Neural cell (in vitro differentiated cells): ENCODE measurements around the gene TBATA.

Experiments
- CTCF ChIP-seq: fragments of 450-650 bp; IDR thresholded peaks from 2 replicates; pipeline ENCODE4 v1.5.1; 2014; ENCODE audit warnings: antibody characterized with exemption, mild to moderate bottlenecking, moderate library complexity; ENCODE audit not compliant: poor library complexity, severe bottlenecking
- EP300 ChIP-seq: fragments of 450-650 bp; conservative IDR thresholded peaks from 2 replicates; pipeline ENCODE4 v1.6.1; 2014; ENCODE audit warnings: antibody characterized with exemption, mild to moderate bottlenecking, moderate library complexity; ENCODE audit not compliant: poor library complexity, severe bottlenecking
- EZH2 ChIP-seq: fragments of 200-600, 300-800 bp; shearing (Covaris generic), sonication (generic); IDR thresholded peaks from 2 replicates; pipeline ENCODE4 v1.6.1; 2014; ENCODE audit warnings: antibody characterized with exemption, low read length, borderline replicate concordance, mild to moderate bottlenecking; ENCODE audit not compliant: insufficient read depth, poor library complexity, severe bottlenecking
- MXI1 ChIP-seq: fragments of 450-650 bp; conservative IDR thresholded peaks from 2 replicates; pipeline ENCODE4 v1.6.1; 2014; ENCODE audit warnings: antibody characterized with exemption, mild to moderate bottlenecking; ENCODE audit not compliant: poor library complexity, severe bottlenecking
- POLR2AphosphoS5 ChIP-seq: IDR thresholded peaks from 2 replicates; pipeline ENCODE4 v1.6.1; 2012
- RAD21 ChIP-seq: fragments of 450-650 bp; conservative IDR thresholded peaks from 2 replicates; pipeline ENCODE4 v1.6.1; 2014; ENCODE audit warnings: antibody characterized with exemption, mild to moderate bottlenecking, moderate library complexity
- REST ChIP-seq: IDR thresholded peaks from 2 replicates; pipeline ENCODE4 v1.6.1; 2012; ENCODE audit warnings: borderline replicate concordance
- SMC3 ChIP-seq: fragments of 450-650 bp; conservative IDR thresholded peaks from 2 replicates; pipeline ENCODE4 v1.6.1; 2014; ENCODE audit warnings: antibody characterized with exemption, mild to moderate bottlenecking, moderate library complexity; ENCODE audit not compliant: poor library complexity
- TAF1 ChIP-seq: IDR thresholded peaks from 2 replicates; pipeline ENCODE4 v1.6.1; 2012; ENCODE audit warnings: low read depth

- TF ChIP-seq EP300, result no peak
- TF ChIP-seq MXI1, result no peak
- TF ChIP-seq REST, result no peak
- no peak for TF ChIP-seq CTCF
- TF ChIP-seq EZH2, result no peak
- TF ChIP-seq POLR2AphosphoS5, result no peak
- no peak for TF ChIP-seq SMC3
- TF ChIP-seq TAF1, result no peak
- TF ChIP-seq RAD21, result no peak
Observed at GRCh38 chr10:70797840-70798239, 12.7 kb upstream of the TBATA start.
